Keratinocyte (primary cell): Measurements from ENCODE around the gene MIOX. TPM values are rescaled to one million over a fixed set of nuclear protein-coding genes. Genes with fewer than 3 reads are reported as not detected.

ENCODE experiments used
- DNase-seq: peaks from one replicate; pipeline ENCODE4 v3.0.0-alpha.2; 2011; ENCODE audit warnings: low read depth, missing footprints, low spot score
- FAIRE-seq: peaks from 2 replicates; lab custom pipeline; 2011; peaks lifted over from hg19 to GRCh38; lab: Jason Lieb, UNC
- H2AFZ ChIP-seq: 2 replicates; pipeline ENCODE4 v1.6.0; 2012; ENCODE audit warnings: low read length, control low read depth, inconsistent platforms; ENCODE audit not compliant: control insufficient read depth
- H3K27ac ChIP-seq: 2 replicates; pipeline ENCODE4 v1.5.1; 2011; ENCODE audit warnings: low read length; ENCODE audit not compliant: control insufficient read depth, insufficient read depth
- H3K27me3 ChIP-seq: 3 replicates; pipeline ENCODE4 v1.6.0; 2011; ENCODE audit warnings: low read length; ENCODE audit not compliant: control insufficient read depth, insufficient read depth; ENCODE audit errors: extremely low read depth
- H3K36me3 ChIP-seq, 2 experiments: 2 replicates in 1 of 2; 3 replicates in 1 of 2; pipeline ENCODE4 v1.5.1; 2011; ENCODE audit warnings: low read length in 2 of 2, mild to moderate bottlenecking in 1 of 2; ENCODE audit not compliant: control insufficient read depth in 2 of 2, insufficient read depth in 2 of 2; ENCODE audit errors: extremely low read depth in 1 of 2
- H3K4me1 ChIP-seq: 3 replicates; pipeline ENCODE4 v1.5.1; 2011; ENCODE audit warnings: low read length; ENCODE audit not compliant: control insufficient read depth, insufficient read depth; ENCODE audit errors: extremely low read depth
- H3K4me2 ChIP-seq: 3 replicates; pipeline ENCODE4 v1.6.0; 2011; ENCODE audit warnings: low read depth, low read length; ENCODE audit not compliant: control insufficient read depth, insufficient read depth; ENCODE audit errors: extremely low read depth
- H3K4me3 ChIP-seq, 3 experiments: fragments of 200-600 bp in 1 of 3; sonication (generic) in 1 of 3; 2 replicates in 2 of 3; 3 replicates in 1 of 3; pipeline ENCODE4 v1.5.1; 2011 to 2016; ENCODE audit warnings: low read length in 3 of 3, mild to moderate bottlenecking in 3 of 3, control low read depth in 2 of 3, inconsistent platforms in 1 of 3, low read depth in 1 of 3, mixed read lengths in 1 of 3, mixed run types in 1 of 3, moderate library complexity in 1 of 3; ENCODE audit not compliant: control insufficient read depth in 2 of 3, insufficient read depth in 2 of 3; ENCODE audit errors: extremely low read depth in 1 of 3
- H3K79me2 ChIP-seq: 2 replicates; pipeline ENCODE4 v1.6.0; 2012; ENCODE audit warnings: low read length; ENCODE audit not compliant: control insufficient read depth, insufficient read depth
- H3K9ac ChIP-seq: 3 replicates; pipeline ENCODE4 v1.6.0; 2011; ENCODE audit warnings: low read length; ENCODE audit not compliant: control insufficient read depth, insufficient read depth; ENCODE audit errors: extremely low read depth
- H3K9me1 ChIP-seq: 3 replicates; pipeline ENCODE4 v1.6.0; 2011; ENCODE audit warnings: low read length; ENCODE audit not compliant: control insufficient read depth, insufficient read depth; ENCODE audit errors: extremely low read depth
- H3K9me3 ChIP-seq: 2 replicates; pipeline ENCODE4 v1.5.1; 2012; ENCODE audit warnings: low read depth, low read length; ENCODE audit not compliant: control insufficient read depth
- H4K20me1 ChIP-seq: 3 replicates; pipeline ENCODE4 v1.6.0; 2011; ENCODE audit warnings: low read length; ENCODE audit not compliant: control insufficient read depth, insufficient read depth; ENCODE audit errors: extremely low read depth
- EZH2 ChIP-seq: IDR thresholded peaks from one replicate; pipeline ENCODE4 v1.6.1; 2012; ENCODE audit warnings: inconsistent platforms, mild to moderate bottlenecking, low read length, moderate library complexity
- dilution Hi-C: fragments of 300-500 bp; cut with MboI; formaldehyde crosslinking; loops from one replicate; pipeline ENCODE4 v1.7.0; 2020; ENCODE audit warnings: low sequenced_read_pairs; ENCODE audit not compliant: extremely low pct_ligation_motif_present
- polyA plus RNA-seq, 5 experiments: library from polyadenylated mRNA; depleted of rRNA in 3 of 5; stranded (reverse) in 3 of 5; stranded (forward) in 1 of 5; unstranded in 1 of 5; fragments of >200 nt; gene quantifications; 1 replicate in 1 of 5; 2 replicates in 3 of 5; 3 replicates in 1 of 5; pipeline versions ENCODE4 v1.2.1 to v1.2.3, GENCODE V29; 2011 to 2012; ENCODE audit warnings: missing spikeins in 2 of 5, low read depth in 1 of 5, low replicate concordance in 1 of 5
- TF ChIP-seq, protein P1 (sequence below), 3 experiments: IDR thresholded peaks in 1 of 3; conservative IDR thresholded peaks in 1 of 3; optimal IDR thresholded peaks in 1 of 3; 2 replicates in 2 of 3; 3 replicates in 1 of 3; pipeline versions ENCODE3 to v1.5.1; 2011; ENCODE audit warnings: low read length in 3 of 3, mild to moderate bottlenecking in 3 of 3, moderate library complexity in 2 of 3, control low read depth in 1 of 3, inconsistent platforms in 1 of 3; ENCODE audit not compliant: insufficient read depth in 2 of 3; ENCODE audit errors: extremely low read depth in 1 of 3

MIOX gene
- polyA plus RNA-seq, 1 donor (not counting 4 experiments of a cell fraction or from before 2014, with no cell fraction given), result not detected

DNA sequence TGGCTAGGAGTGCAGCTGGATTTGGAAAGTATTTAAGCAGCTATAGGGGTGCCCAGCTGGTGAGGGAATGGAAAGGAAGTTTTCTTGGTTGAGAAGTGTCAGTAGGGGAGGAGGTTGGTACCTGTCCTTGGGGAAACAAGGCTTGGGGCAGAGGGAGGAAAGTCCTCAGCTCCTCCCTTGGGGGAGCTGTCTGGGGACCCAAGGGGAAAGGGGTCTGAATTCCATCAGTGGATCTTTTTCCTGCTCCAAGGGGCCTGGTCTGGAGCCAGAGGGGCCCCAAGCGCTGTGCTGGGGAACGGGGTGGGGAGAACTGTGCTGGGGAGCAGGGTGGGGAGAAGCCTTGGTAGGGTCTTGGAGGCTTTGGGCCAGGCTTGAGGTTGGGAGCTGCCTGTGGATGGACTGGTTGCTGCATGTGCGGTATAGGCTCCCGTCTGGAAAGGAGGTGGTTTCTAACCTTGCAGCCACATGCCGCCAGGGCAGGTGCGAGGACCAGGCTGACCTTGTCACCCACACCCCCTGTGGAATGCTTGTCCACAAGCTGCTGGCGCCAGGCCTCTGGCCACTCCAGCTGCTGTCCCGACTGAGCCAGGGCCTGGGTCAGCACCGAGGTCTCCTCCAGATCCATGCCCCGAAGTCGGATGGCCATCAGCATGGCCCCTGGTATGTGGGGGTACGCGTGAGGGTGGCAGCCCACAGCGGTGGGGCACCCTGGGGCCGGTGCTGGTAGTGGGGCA lies 42.2 kb downstream of the MIOX start:
- H3K27ac ChIP-seq, result no peak overlapping the region
- no peak for DNase-seq

DNA sequence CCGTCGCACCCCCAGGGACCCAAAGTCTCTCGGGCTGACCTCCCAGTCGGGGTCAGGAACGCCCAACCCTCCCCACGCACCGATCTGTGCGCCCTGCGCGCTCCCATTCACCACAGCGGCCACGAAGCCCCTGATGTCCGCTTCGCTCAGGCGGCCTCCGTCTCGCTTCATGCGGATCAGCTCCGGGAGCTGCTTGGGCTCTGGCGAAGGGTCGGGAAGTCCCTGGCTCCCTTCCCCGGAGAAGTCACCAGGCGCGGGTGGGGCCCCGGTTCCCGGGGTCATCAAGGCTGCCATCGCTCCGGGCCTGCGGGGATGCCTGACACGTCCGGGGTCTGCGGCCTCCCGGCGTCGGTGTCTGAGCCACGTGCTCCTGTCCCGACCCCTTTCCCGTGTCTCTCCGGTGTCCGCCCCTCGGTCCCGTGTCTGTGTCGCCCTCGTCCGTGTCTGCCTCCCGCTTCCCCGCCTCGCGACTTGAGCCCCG lies 42.8 kb downstream of the MIOX start:
- TF ChIP-seq, protein P1, sequence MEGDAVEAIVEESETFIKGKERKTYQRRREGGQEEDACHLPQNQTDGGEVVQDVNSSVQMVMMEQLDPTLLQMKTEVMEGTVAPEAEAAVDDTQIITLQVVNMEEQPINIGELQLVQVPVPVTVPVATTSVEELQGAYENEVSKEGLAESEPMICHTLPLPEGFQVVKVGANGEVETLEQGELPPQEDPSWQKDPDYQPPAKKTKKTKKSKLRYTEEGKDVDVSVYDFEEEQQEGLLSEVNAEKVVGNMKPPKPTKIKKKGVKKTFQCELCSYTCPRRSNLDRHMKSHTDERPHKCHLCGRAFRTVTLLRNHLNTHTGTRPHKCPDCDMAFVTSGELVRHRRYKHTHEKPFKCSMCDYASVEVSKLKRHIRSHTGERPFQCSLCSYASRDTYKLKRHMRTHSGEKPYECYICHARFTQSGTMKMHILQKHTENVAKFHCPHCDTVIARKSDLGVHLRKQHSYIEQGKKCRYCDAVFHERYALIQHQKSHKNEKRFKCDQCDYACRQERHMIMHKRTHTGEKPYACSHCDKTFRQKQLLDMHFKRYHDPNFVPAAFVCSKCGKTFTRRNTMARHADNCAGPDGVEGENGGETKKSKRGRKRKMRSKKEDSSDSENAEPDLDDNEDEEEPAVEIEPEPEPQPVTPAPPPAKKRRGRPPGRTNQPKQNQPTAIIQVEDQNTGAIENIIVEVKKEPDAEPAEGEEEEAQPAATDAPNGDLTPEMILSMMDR (optimal IDR thresholded peaks at IDR 0.05 in 1 of 3, IDR thresholded peaks at IDR 0.05 in 1 of 3, conservative IDR thresholded peaks at IDR 0.05 in 1 of 3; ENCODE audit: extremely low read depth in 1 of 3, insufficient read depth in 2 of 3, low read length in 3 of 3), result no peak
- TF ChIP-seq EZH2, result no peak
- Histone ChIP-seq H3K9ac (peak overlapping the region; percentile 60), H3K36me3 (peaks cover 0 to 2% of the 10 kb centered on the region in 2 experiments), H3K9me1 (no peaks in the 10 kb centered on the region), H3K27me3 (peaks cover 11% of the 10 kb centered on the region), H3K9me3 (no peaks in the 10 kb centered on the region), H4K20me1 (no peaks in the 10 kb centered on the region), H3K27ac (no peak overlapping the region), H3K79me2 (peaks cover 5% of the 10 kb centered on the region), H3K4me3 (peak overlapping the region; percentile 50 to 79 (median 58)), H3K4me2 (peak overlapping the region; percentile 85), H2AFZ (no peak overlapping the region), H3K4me1 (peaks cover 15% of the 10 kb centered on the region)
- FAIRE-seq, result no peak
- DNase-seq, result no peak
- dilution Hi-C loops, result no loop called here

More for the DNA sequence above, 42.2 kb downstream of the MIOX start:
- Histone ChIP-seq H3K36me3 (peaks cover 2 to 5% of the 10 kb centered on the region in 2 experiments), H3K79me2 (peaks cover 11% of the 10 kb centered on the region), H3K9me1 (no peaks in the 10 kb centered on the region), H4K20me1 (no peaks in the 10 kb centered on the region), H3K4me2 (peak overlapping the region; percentile 85), H3K4me1 (peaks cover 21% of the 10 kb centered on the region), H3K9me3 (no peaks in the 10 kb centered on the region), H2AFZ (no peak overlapping the region), H3K27me3 (peaks cover 11% of the 10 kb centered on the region), H3K4me3 (peak overlapping the region in 2 of 3 experiments; percentile 50 to 58), H3K9ac (peak overlapping the region; percentile 60)
- TF ChIP-seq EZH2, result no peak
- TF ChIP-seq, protein P1 (optimal IDR thresholded peaks at IDR 0.05 in 1 of 3, IDR thresholded peaks at IDR 0.05 in 1 of 3, conservative IDR thresholded peaks at IDR 0.05 in 1 of 3; ENCODE audit: extremely low read depth in 1 of 3, insufficient read depth in 2 of 3, low read length in 3 of 3), result no peak
- no peak for FAIRE-seq
- dilution Hi-C loops, result no loop called here
